ENCODE data around the gene TBC1D22A. TPM values are rescaled to one million over a fixed set of nuclear protein-coding genes. Genes with fewer than 3 reads are reported as not detected.

The TBC1D22A gene
- total and polyA plus RNA-seq, 11 donors, result 9.4 to 30.7 (median 18.6) TPM

DNA sequence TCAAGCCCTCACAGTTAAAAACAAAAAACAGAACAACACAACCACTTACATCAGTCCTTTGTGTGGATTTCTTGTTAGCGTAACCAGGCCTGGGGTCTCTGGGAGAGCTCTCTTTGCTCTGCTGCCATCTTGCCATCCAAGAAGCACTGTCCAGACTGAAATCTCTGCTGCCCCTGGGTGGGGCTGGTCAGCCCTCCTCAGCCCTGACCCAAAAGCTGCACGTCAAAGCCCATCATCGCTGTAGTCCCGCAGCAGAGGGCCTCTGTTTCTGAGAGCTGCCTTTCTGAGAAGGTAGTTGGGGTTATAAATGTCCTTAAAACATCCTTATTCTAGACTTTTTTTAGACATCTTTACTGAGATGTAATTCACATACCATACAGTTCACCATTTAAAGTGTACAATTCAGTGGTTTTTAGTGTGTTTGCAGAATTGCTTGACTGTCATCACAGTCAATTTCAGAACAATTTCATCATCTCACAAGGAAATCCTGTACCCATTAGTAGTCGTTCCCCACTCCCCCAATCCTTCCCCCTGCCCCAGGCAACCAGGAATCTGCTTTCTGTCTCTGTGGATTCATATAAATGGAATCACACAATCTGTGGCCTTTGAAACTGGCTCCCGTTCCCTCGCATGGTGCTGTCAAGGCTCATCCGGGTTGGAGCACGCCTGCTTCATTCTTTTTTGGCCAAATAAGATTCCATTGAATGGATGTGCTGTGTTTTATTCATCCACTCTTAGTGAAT is 94.9 kb downstream of the TBC1D22A start:
- ATAC-seq (no peak), DNase-seq (no peak)
- 86 to 93% (median 90%) methylated on average over 8 to 9 of the region's 9 CpGs for WGBS, 4 donors
- Histone ChIP-seq H3K4me1 (peaks cover 0 to 20% (median 0%) of the 10 kb centered on the region in 12 donors), H3K27me3 (no peaks in the 10 kb centered on the region), H3K27ac (no peak overlapping the region), H3K4me3 (no peak overlapping the region), H3K36me3 (peaks cover 0 to 6% (median 0%) of the 10 kb centered on the region in 9 donors), H3K9me3 (no peaks in the 10 kb centered on the region)
- TF ChIP-seq CTCF (IDR thresholded peaks at IDR 0.05) (no peak), POLR2A (IDR thresholded peaks at IDR 0.05) (no peak)
- intact Hi-C loops (cut with DNase I), result no loop called here

- WGBS, 4 donors, result 90 to 93% (median 92%) methylated on average over 6 of the region's 6 CpGs
- Histone ChIP-seq H3K4me3 (no peak overlapping the region), H3K27me3 (no peaks in the 10 kb centered on the region), H3K4me1 (peaks cover 0 to 20% (median 0%) of the 10 kb centered on the region in 12 donors), H3K36me3 (peaks cover 0 to 4% (median 0%) of the 10 kb centered on the region in 9 donors), H3K9me3 (no peaks in the 10 kb centered on the region), H3K27ac (no peak overlapping the region)
- ATAC-seq, result no peak
- intact Hi-C loops (cut with DNase I), result no loop called here
- no peak for DNase-seq
- no peak for TF ChIP-seq POLR2A (IDR thresholded peaks at IDR 0.05)
- TF ChIP-seq CTCF (IDR thresholded peaks at IDR 0.05), result no peak
Observed at GRCh38 chr22:46857885-46858143, 95.4 kb downstream of the TBC1D22A start.

- Histone ChIP-seq H3K36me3 (no peaks in the 10 kb centered on the region), H3K4me3 (no peak overlapping the region), H3K4me1 (peaks cover 0 to 17% (median 0%) of the 10 kb centered on the region in 12 donors), H3K27me3 (no peaks in the 10 kb centered on the region), H3K9me3 (no peaks in the 10 kb centered on the region), H3K27ac (no peak overlapping the region)
- no peak for ATAC-seq
- no peak for TF ChIP-seq CTCF (IDR thresholded peaks at IDR 0.05)
- WGBS, 4 donors, result 95 to 98% (median 96%) methylated on average over 23 of the region's 23 CpGs
- intact Hi-C loops (cut with DNase I), result no loop called here
- DNase-seq, result no peak
Observed at GRCh38 chr22:46858181-46858771, 95.8 kb downstream of the TBC1D22A start.

DNA sequence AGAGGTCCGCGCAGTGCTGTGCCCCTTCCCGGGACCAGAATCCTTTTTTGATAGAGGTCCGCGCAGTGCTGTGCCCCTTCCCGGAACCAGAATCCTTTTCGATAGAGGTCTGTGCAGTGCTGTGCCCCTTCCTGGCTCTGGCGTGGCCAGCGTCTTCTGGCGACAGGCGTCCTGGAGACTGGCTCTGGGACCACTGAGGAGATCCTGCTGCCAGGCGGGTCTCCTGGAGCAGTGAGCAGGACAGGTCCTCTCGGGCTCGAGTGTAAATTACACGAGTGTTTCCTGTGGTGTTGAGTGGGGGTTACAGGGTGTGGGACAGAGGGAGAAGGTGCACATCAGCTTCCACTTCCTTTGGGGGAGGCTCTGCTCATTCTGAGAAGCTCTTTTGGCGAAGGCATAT is 98.1 kb downstream of the TBC1D22A start:
- no peaks in the 10 kb centered on the region for H3K9me3 ChIP-seq
- TF ChIP-seq CTCF (IDR thresholded peaks at IDR 0.05) (no peak), POLR2A (IDR thresholded peaks at IDR 0.05) (no peak)
- no peaks in the 10 kb centered on the region for H3K27me3 ChIP-seq
- H3K36me3 ChIP-seq, result peaks cover 0 to 4% (median 0%) of the 10 kb centered on the region in 9 donors
- no peak for ATAC-seq
- no peak overlapping the region for H3K27ac ChIP-seq
- intact Hi-C loops (cut with DNase I), result no loop called here
- 93 to 95% (median 94%) methylated on average over 16 of the region's 16 CpGs for WGBS, 4 donors
- DNase-seq, result no peak
- no peak overlapping the region for H3K4me3 ChIP-seq
- H3K4me1 ChIP-seq, result no peaks in the 10 kb centered on the region

All from heart left ventricle (tissue), 16 donors.